CD4-positive, alpha-beta T cell treated with Interleukin-2 at 100 ng/mL for 4 hours (primary cell): ENCODE data around the gene FNDC3A.

Source experiments
- DNase-seq: peaks from one replicate; pipeline ENCODE4 v3.0.0-alpha.2; 2020; ENCODE audit warnings: low spot score

The FNDC3A gene

DNA sequence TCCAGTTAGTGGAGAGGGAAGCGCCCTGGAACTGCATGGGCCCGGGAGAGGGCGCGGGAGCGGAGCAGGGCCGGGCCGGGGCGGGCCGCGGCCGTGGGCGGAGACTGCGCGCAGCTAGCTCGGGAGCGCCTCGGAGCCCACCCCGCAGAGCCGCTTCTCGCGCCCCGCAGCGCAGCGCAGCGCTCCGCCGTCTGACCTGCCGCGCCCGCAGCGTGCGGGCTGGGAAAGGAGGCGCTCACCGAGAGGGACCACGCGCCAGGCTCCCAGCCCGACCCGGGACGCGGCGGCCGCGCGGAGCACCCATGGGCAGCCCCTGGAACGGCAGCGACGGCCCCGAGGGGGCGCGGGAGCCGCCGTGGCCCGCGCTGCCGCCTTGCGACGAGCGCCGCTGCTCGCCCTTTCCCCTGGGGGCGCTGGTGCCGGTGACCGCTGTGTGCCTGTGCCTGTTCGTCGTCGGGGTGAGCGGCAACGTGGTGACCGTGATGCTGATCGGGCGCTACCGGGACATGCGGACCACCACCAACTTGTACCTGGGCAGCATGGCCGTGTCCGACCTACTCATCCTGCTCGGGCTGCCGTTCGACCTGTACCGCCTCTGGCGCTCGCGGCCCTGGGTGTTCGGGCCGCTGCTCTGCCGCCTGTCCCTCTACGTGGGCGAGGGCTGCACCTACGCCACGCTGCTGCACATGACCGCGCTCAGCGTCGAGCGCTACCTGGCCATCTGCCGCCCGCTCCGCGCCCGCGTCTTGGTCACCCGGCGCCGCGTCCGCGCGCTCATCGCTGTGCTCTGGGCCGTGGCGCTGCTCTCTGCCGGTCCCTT lies 244.5 kb downstream of the FNDC3A start, which contains the start of gene MLNR:
MLNR (plus strand) TSS at position 303 of the 820 bp plus-strand sequence; CDS start at position 303, 0 bp downstream.
- DNase-seq: peak; percentile 28

GRCh38 chr13:49220856-49221589 lies 245.3 kb downstream of the FNDC3A start:
- DNase-seq: no peak

- no peak for DNase-seq
Measured at GRCh38 chr13:49221590-49221965, 245.9 kb downstream of the FNDC3A start.

DNA sequence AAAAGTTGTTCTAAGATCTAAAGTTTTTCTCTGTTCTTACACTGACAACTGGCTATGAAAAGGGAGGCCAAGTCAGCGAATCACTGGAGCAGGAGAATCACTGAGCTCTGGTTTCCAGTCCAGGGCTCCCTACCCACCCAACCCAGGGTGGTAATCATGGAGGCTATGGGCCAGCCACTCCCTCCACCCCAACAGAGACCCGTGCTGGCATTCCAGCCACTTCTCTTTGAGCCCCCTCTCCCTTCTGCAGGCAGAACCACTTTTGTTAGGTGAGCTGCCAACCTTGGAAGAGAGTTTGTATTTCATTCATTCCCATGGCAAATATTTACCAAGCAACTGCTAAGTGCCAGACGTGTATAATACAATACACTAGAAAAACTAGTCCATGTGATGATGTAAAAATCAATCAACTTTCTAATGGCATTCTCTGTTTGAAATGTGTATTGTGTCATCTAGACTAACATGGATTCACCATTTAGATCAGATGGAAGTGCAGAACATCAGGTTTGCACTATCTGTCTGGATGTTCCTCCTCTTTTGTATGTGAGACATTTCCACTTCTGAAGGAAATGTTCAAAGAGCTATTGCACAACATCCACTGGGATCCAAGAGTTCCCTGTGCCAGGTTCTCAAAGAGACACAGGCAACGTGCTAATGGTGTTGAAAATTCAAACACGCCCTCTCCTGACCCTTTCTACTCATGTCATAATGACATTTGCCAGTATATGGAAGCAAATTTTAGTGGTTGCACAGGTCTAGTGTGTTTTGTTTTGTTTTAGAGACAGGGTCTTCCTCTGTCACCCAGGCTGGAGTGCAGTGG lies 249.7 kb downstream of the FNDC3A start:
- DNase-seq: no peak

GRCh38 chr13:49226613-49227012 lies 250.9 kb downstream of the FNDC3A start:
- no peak for DNase-seq

GRCh38 chr13:49234741-49235140 lies 259.0 kb downstream of the FNDC3A start:
- no peak for DNase-seq

GRCh38 chr13:49235856-49236431 lies 260.2 kb downstream of the FNDC3A start:
- DNase-seq: no peak

GRCh38 chr13:49238621-49239020 lies 262.9 kb downstream of the FNDC3A start:
- no peak for DNase-seq

DNA sequence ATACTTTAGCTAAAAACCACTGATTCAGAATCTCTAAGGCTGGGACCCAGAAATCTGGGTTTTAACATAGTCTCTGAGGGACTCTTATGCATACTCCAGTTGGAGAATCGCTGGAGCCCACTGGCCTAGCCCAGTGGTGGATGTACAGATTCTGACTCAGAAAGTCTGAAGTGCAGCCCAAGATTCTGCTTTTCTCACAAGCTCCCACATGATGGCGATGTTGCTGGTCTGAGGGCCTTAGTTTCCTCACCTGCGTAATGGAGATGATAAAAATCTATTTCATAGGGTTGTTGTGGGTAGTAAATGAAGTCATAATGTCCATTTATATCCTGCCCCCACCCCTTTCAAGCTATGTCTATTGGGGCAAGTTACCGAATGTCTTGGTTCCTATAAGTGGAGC lies 264.3 kb downstream of the FNDC3A start:
- peak; percentile 56 for DNase-seq

DNA sequence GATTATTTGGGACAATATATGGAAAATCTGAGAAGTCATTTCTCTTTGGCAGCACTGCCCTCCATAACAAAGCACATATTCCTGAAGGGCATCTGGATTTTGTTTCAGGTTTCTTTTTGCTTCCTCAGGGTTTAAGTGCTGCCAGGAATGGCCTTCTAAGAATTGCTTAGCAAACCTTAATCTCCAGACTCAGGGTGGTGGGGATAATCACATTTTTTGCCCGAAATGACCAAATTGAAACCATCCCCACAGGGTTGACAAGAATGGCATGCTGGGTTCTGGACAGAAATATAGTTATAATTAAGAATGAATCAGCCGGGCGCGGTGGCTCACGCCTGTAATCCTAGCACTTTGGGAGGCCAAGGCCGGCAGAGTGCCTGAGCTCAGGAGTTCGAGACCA lies 265.6 kb downstream of the FNDC3A start:
- no peak for DNase-seq

GRCh38 chr13:49245101-49245500 lies 269.4 kb downstream of the FNDC3A start:
- DNase-seq: no peak

DNA sequence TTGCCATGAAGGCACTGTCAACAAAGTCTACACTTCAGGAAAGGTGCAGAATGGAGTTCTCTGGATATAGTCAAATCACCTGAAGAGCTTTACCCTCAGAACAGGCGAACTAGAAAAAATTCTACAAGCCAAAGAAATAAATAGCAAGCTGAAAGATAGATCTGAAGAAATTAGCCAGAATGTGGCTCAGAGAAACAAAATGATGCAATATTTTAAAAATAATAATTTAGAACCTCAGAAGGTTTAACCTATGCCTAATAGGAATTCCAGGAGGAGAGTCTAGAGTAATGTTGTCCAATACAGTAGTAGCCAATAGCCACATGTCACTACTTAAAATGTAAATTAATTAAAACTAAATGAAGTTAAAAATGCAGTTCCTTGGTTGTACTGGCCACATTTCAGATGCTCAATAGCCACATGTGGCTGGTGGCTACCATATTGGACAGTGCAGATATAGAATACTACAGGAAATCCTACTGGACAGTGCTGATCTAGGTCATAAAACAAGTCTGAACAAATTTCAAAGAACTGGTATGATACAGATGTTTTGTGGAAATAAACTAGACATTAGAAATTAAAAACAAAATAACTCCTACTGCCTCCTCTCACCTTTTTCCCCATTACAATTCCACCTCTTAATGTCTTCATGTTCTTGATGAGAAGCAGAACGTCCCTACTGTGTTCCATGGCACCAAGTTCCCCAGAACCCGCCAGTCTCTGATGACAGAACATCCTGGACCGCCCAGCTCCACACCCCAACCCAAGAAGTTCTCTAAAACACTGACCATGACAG lies 271.3 kb downstream of the FNDC3A start:
- no peak for DNase-seq

DNA sequence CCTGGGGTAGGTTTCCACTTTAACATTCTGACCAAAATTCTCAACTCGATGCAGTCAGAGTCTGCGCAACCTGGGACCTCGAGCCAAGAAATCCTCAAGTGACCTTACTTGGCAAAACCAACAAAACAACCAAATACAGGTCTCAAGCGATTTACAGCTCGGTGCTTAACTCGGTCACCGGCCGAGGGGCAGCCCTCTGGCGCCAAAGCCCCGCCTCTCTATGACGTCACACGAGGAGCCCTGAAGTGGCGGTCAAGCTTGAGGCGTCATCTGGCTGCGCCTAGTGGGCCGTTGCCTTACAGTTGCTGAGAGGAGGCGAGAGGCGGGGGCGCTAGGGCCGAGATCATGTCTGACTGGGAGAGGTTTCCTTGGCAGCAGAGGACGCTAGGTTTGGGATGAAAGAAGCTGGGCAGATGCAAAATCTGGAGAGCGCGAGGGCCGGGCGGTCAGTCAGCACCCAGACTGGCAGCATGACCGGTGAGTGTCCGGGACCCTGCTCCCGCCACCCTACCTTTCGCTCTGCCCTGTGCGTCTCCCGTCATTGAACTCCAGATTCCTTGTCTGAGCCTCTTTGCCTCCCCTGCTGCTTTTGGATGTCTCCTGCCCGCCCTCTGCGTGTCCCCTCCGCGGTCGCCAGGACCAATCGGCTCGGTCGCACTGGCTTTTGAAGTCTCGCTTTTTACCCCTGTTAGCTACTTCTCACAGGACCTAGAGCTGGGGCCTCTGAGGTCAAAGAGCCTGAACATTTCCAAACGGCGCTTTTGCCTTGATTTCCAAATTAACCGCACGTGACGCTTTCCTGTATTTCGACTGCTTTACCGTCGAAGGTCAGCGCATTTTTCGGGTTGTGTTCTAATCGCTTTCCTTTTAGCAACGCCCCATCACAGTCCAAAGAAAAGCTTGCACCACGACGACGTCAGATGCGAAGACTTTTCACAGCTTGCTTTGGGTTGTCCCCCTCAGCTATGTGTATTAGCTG lies 272.2 kb downstream of the FNDC3A start, which contains the start of gene CDADC1:
CDADC1 (plus strand) TSS at position 283 of the 979 bp plus-strand sequence; CDS start at position 396, 113 bp downstream.
- DNase-seq: peak; percentile 89

- DNase-seq: peak; percentile 32
Measured at GRCh38 chr13:49248622-49249002, 272.9 kb downstream of the FNDC3A start.

DNA sequence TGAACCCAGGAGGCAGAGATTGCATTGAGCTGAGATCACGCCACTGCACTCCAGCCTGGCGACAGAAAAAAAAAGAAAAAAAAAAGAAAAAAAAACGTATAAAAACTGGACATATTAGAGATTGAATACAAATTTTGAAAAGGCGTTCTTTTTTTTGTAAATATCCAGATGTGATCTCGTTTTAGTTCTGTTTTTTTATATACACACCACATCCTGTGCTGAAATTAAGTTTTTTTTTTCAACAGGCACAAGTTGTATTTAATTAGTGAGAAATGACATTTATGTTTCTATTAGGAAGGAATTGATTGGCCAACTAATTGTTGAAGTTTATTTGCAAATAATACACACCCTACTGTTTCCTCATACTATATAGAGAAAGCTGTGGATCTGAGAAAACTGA lies 275.6 kb downstream of the FNDC3A start:
- DNase-seq: no peak

- peak; percentile 11 for DNase-seq
Measured at GRCh38 chr13:49253310-49253709, 277.6 kb downstream of the FNDC3A start.

DNA sequence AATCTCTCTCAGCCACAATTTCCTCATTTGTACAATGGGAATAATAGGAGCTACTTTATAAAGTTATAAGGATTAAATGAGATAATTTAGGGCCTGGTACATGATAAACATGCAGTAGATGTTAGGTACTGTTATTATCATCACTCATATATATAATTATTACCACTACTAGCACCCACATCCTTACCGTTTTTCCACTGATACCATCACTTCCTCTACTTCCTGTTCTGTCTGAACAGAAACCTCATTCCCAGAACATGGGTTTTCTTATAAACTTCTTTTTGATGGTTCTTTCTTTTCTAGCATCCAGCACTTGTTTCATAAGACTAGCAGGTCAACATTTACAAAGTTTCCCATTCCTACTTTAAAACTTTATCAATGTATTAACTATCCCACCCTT lies 278.3 kb downstream of the FNDC3A start:
- no peak for DNase-seq

- no peak for DNase-seq
Measured at GRCh38 chr13:49256841-49257240, 281.1 kb downstream of the FNDC3A start.

GRCh38 chr13:49258089-49258796 lies 282.5 kb downstream of the FNDC3A start:
- DNase-seq: peak; percentile 14
